SK-N-MC (cell line): Measurements from ENCODE around the gene NSD1.

Source experiments
- EZH2 ChIP-seq: fragments of 200-600 bp; sonication (generic); IDR thresholded peaks from one replicate; pipeline ENCODE4 v1.6.1; 2017; ENCODE audit warnings: antibody characterized with exemption
- POLR2AphosphoS5 ChIP-seq: IDR thresholded peaks from 2 replicates; pipeline ENCODE4 v1.6.1; 2012; ENCODE audit warnings: mild to moderate bottlenecking, low read depth, low read length, borderline replicate concordance

- no peak for TF ChIP-seq POLR2AphosphoS5
- no peak for TF ChIP-seq EZH2
These were observed 1.2 kb downstream of the NSD1 start for GRCh38 chr5:177134697-177135225.
